NCI-H1436 treated with DMSO at 0.1 percent for 48 hours (cell line): ENCODE measurements around the gene PARD6B.
"Not testable (repeated sequence)": the region's sequence is repeated elsewhere in the genome, so short reads cannot be mapped to it uniquely, and the experiment has no call there.

Experiments used
- DNase-seq: peaks from one replicate; lab custom pipeline; 2025; lab: John Stamatoyannopoulos, UW

PARD6B gene

DNA sequence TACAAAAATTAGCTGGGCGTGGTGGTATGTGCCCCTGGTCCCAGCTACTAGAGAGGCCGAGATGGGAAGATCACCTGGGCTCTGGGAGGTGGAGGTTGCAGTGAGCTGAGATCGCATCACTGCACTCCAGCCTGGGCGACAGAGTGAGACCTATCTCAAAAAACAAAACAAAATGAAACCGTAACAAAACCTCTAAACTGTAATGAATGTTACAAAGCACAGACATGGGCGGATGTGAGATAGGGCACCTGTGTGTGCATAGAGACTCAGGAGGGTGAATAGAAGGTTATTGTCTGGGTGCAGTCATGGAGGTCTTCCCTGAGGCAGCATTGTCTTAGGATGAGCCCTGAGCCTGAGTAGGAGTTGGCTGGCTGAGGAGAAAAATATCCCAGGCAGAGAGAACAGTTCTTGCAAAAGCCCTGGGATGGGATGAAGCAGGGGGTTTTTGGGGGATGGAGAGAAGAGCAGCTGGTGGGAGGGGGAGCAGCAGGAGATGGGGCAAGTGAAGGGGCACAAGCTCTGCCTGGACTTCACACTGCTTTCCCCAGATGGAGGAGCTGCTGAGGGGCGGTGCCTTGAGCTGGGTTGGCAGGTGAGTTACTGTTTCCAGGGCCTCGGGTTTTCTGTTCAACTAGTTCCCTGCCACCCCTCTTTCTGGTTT, 68.6 kb downstream of the PARD6B start:
- DNase-seq, result no peak

DNA sequence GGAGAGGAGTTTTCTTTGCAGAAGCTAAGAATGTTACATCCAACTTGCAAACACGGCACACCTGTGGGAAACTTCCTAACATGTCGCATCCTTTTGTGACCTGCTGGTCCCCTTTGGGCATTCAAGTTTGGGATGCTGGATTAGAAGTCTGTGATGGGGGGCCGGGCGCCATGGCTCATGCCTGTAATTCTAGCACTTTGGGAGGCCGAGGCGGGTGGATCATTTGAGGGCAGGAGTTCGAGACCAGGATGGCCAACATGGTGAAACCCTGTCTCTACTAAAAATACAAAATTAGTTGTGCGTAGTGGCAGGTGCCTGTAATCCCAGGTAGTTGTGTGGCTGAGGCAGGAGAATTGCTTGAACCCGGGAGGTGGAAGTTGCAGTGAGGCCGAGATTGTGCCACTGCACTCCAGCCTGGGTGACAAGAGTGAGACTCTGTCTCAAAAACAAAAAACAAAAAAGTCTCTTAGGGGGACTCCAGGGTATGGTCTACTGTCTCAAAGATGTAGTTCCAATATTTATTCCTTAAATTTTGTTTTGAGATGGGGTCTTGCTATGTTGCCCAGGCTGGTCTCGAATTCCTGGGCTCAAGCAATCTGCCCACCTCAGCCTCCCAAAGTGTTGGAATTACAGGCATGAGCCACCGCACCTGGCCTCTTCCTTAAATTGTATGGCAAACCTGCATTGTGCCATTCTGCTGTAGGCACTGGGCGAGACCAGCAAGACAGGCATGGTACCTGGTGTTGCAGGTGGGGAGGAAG, 69.8 kb downstream of the PARD6B start:
- DNase-seq, result not testable (repeated sequence)

DNA sequence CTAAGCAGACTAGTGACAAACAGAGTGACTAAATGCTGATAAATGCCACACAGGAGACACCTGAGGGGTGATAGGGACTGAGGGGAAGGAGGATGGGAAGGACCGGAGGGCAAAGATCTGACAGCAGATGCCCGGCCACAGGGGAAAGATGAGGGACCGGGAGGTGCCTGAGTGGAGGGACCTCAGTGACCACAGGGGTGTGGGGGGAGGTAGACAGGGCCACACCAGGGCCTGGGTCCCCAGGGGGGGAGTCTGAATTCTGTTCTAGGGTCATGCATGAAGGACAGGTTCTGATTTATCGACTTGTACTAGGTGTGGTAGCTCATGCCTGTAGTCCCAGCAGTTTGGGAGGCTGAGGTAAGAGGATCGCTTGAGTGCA, 70.4 kb downstream of the PARD6B start:
- no peak for DNase-seq

DNA sequence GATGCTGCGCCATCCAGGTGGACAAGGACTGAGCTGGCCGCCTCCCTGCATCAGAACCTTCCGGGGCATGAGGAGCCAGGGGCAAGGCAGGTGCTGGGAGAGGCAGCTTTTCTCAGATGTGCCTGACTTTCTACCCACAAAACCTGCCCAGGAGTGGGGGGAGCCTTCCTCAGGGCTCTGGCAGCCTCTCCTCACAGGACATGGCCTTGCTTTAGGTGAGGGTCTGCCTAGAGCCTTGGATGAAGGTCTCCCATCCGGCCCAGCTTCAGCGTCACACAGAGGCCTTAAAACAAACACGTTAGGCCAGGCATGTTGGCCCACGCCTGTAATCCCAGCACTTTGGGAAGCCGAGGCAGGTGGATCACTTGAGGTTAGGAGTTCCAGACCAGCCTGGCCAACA, 70.9 kb downstream of the PARD6B start:
- DNase-seq, result no peak

DNA sequence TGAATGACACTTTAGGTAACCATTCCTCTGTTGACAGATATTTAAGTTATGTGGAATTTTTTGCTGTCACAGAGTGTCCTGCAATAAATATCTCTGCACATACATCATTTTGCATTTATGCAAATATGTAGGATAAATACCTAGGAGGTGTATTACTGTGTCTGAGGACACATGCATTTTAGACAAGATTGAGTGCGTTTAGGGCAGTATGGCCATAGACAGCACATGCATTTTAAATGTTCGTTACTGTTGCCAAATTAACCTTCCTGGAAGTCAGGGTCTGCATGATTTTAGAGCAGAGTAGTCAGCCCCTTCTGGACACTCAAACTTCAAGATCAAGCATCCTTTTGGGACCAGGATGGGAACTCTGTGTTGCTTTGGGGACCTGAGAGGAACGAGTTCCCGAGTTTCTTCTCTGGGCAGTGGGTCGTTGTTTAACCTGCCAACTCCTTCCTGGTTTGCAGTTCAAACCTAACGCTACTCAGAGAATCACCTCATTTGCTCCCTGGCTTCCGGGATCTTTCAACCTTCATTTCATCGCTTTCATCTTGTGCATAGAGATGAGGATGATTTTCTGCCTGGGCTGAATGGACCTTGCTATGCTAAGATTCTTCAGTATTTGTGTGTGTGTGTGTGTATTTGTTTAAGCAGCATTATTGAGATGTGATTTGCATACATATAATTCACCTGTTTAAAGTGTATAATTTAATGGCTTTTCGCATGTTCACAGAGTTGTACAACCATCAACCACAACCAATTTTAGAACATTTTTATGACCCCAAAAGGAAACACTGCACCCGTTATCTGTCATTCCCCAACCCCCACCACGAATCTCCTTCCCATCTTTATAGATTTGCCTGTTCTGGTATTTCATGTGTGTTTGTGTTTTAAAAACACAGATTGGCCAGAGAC, 73.3 kb downstream of the PARD6B start:
- no peak for DNase-seq

DNA sequence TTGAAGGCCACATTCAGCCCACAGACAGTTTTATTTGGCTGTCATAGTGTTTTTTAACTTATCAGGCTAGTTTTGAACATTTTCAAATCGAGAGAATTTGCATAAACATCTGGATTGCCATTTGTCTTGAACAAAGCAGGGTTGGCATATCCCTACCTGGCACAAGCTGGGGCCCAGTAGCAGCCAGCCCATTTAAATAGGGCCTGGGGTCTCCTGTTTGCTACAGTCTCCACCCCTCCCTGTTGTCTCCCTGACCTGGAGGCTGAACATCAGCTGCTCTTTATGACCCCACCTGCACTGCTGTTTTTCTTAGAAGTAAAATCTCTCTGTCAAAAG, 73.9 kb downstream of the PARD6B start:
- DNase-seq, result no peak

DNA sequence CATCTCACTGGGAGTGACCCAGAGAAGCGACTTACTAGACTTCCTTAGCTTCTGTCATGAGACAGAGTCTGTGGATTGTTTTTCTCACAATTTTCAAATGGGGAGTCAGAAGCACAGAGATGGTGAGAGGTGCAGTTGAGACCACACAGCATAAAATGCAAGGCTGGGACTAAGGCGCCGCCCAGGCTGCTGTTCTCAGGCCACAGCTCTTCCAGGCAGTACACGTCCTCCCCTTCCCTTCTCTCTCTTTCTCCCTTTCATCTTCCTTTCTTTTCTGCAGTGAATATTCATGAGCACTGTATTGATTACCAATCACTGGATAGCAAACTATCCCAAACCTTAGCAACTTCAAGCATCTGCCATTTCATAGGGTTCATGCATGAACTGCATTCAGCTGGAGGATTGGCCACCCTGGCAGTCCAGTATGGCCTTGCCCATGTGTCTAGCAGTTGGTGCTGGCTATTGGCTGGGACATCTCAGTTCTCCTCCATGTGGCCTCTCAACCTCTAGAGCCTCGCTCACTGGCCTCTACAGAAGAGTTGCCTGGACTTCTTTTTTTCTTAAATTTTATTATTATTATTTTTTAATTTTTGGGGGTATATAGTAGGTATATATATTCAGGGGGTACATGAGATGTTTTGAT, 74.9 kb downstream of the PARD6B start:
- no peak for DNase-seq
